SK-N-SH (cell line): ENCODE results near the gene TCF12. TPM values are rescaled to one million over a fixed set of nuclear protein-coding genes. Genes with fewer than 3 reads are reported as not detected.

Experiments
- CTCF ChIA-PET: fragments of 300-600, 350-600 bp; formaldehyde crosslinking; extraction: SDS; loops from one replicate; lab custom pipeline; 2021; lab: Yijun Ruan, JAX
- POLR2A ChIA-PET: fragments of 350-600 bp; sonication (Branson Sonifier 250); formaldehyde crosslinking; extraction: SDS; loops from one replicate; lab custom pipeline; 2020; ENCODE audit warnings: antibody characterized with exemption, inconsistent platforms; lab: Yijun Ruan, JAX
- DNase-seq: peaks from one replicate; pipeline ENCODE4 v3.0.0; 2012
- H2AFZ ChIP-seq: fragments of 200-600 bp; sonication (generic); 2 replicates; pipeline ENCODE4 v1.8.1; 2016; ENCODE audit warnings: antibody characterized with exemption, mild to moderate bottlenecking, low read depth
- H3F3A ChIP-seq: fragments of 200-600 bp; sonication (generic); replicated peaks from 2 replicates; pipeline ENCODE3; 2016; ENCODE audit warnings: antibody characterized with exemption, mild to moderate bottlenecking; ENCODE audit not compliant: insufficient read depth
- H3K27ac ChIP-seq, 2 experiments: fragments of 200-500 bp in 1 of 2; fragments of 200-600 bp in 1 of 2; sonication (Bioruptor generic) in 1 of 2; sonication (generic), shearing (Covaris generic) in 1 of 2; 2 replicates each; pipeline versions ENCODE4 v1.5.1 to v1.6.1; 2014 to 2016; ENCODE audit warnings: low read depth in 2 of 2, inconsistent platforms in 1 of 2, low read length in 1 of 2, mild to moderate bottlenecking in 1 of 2, mixed read lengths in 1 of 2
- H3K27me3 ChIP-seq: fragments of 200-600 bp; sonication (generic), shearing (Covaris generic); 2 replicates; pipeline ENCODE4 v1.6.1; 2016; ENCODE audit warnings: mixed run types; ENCODE audit not compliant: insufficient read depth
- H3K36me3 ChIP-seq, 2 experiments: fragments of 200-500 bp in 1 of 2; fragments of 200-600 bp in 1 of 2; sonication (Bioruptor generic) in 1 of 2; sonication (generic) in 1 of 2; replicated peaks in 1 of 2; 2 replicates each; pipeline versions ENCODE3 to v1.5.1; 2014 to 2016; ENCODE audit warnings: low read length in 1 of 2, mild to moderate bottlenecking in 1 of 2; ENCODE audit not compliant: insufficient read depth in 2 of 2, control insufficient read depth in 1 of 2
- H3K4me1 ChIP-seq, 2 experiments: fragments of 200-500 bp in 1 of 2; fragments of 200-600 bp in 1 of 2; sonication (Bioruptor generic) in 1 of 2; sonication (generic), shearing (Covaris generic) in 1 of 2; 2 replicates each; pipeline versions ENCODE4 v1.5.1 to v1.6.1; 2014 to 2016; ENCODE audit warnings: low read depth in 1 of 2, low read length in 1 of 2, mixed run types in 1 of 2; ENCODE audit not compliant: insufficient read depth in 2 of 2, control insufficient read depth in 1 of 2
- H3K4me2 ChIP-seq: fragments of 200-600 bp; sonication (generic), shearing (Covaris generic); 2 replicates; pipeline ENCODE4 v1.6.1; 2017; ENCODE audit warnings: mixed run types
- H3K4me3 ChIP-seq, 2 experiments: fragments of 200-500 bp in 1 of 2; fragments of 200-600 bp in 1 of 2; sonication (Bioruptor generic) in 1 of 2; sonication (generic), shearing (Covaris generic) in 1 of 2; 2 replicates each; pipeline versions ENCODE4 v1.5.1 to v1.8.1; 2014 to 2016; ENCODE audit warnings: low read depth in 2 of 2, inconsistent platforms in 1 of 2, low read length in 1 of 2, mild to moderate bottlenecking in 1 of 2, mixed read lengths in 1 of 2, moderate library complexity in 1 of 2
- H3K79me2 ChIP-seq: fragments of 200-600 bp; sonication (generic); 2 replicates; pipeline ENCODE4 v1.8.1; 2017; ENCODE audit warnings: mild to moderate bottlenecking; ENCODE audit not compliant: insufficient read depth
- H3K9ac ChIP-seq: fragments of 200-600 bp; sonication (generic); 2 replicates; pipeline ENCODE4 v1.6.1; 2017; ENCODE audit warnings: mixed run types
- H3K9me2 ChIP-seq: fragments of 200-600 bp; sonication (generic); 2 replicates; pipeline ENCODE4 v1.6.1; 2017; ENCODE audit warnings: mixed run types
- H3K9me3 ChIP-seq: fragments of 200-600 bp; sonication (generic); 2 replicates; pipeline ENCODE4 v1.6.1; 2017; ENCODE audit warnings: mixed run types, mild to moderate bottlenecking, moderate library complexity
- H4K20me1 ChIP-seq: fragments of 200-600 bp; sonication (generic); 2 replicates; pipeline ENCODE4 v1.6.1; 2017; ENCODE audit warnings: mild to moderate bottlenecking, mixed run types; ENCODE audit not compliant: insufficient read depth
- CHD2 ChIP-seq: fragments of 150-350 bp; IDR thresholded peaks from 2 replicates; pipeline ENCODE4 v1.6.1; 2018; ENCODE audit warnings: low read length; ENCODE audit not compliant: partially characterized antibody
- EZH2phosphoT487 ChIP-seq: fragments of 200-600 bp; sonication (generic); IDR thresholded peaks from 2 replicates; pipeline ENCODE4 v1.6.1; 2017; ENCODE audit warnings: low read depth, mixed run types, mild to moderate bottlenecking, antibody characterized with exemption, moderate library complexity, borderline replicate concordance
- GABPA ChIP-seq: IDR thresholded peaks from 2 replicates; pipeline ENCODE4 v1.4.0; 2012; ENCODE audit warnings: low read depth, mild to moderate bottlenecking
- IRF3 ChIP-seq: fragments of 150-350 bp; IDR thresholded peaks from 2 replicates; pipeline ENCODE4 v1.6.1; 2016; ENCODE audit warnings: mild to moderate bottlenecking, low read depth, low read length
- NRF1 ChIP-seq: IDR thresholded peaks from 2 replicates; pipeline ENCODE4 v1.6.1; 2012; ENCODE audit warnings: low read depth, mild to moderate bottlenecking, low read length
- REST ChIP-seq: IDR thresholded peaks from 2 replicates; pipeline ENCODE4 v1.6.1; 2012; ENCODE audit warnings: mild to moderate bottlenecking, low read depth, low read length, moderate library complexity
- ZBTB33 ChIP-seq: IDR thresholded peaks from 2 replicates; pipeline ENCODE4 v1.4.0; 2012; ENCODE audit warnings: low read depth, borderline replicate concordance
- WGBS: methylation state at CpG from one replicate; pipeline ENCODE4 v1.1.6; 2017; ENCODE audit warnings: low lambda C conversion rate; 5-methylcytosine and 5-hydroxymethylcytosine counted together
- polyA plus RNA-seq, 3 experiments: library from polyadenylated mRNA; depleted of rRNA; stranded (reverse); fragments of >200 nt; gene quantifications; 2 replicates each; pipeline ENCODE4 v1.2.3, GENCODE V29; 2012

TCF12 gene
- polyA plus RNA-seq, 1 of the 3 experiments (the other 2 are of a cell fraction) = 49.6 TPM

- no peak for TF ChIP-seq ZBTB33
- TF ChIP-seq, all 33 proteins: peak for 0
These were observed 379.8 kb downstream of the TCF12 start (continued) for GRCh38 chr15:57298204-57298603.

GRCh38 chr15:57298843-57299550 lies 380.6 kb downstream of the TCF12 start:
- Histone ChIP-seq H3K36me3 (peaks cover 0 to 1% of the 10 kb centered on the region in 2 experiments), H3K9me3 (no peaks in the 10 kb centered on the region), H3K27me3 (no peaks in the 10 kb centered on the region), H3K79me2 (no peaks in the 10 kb centered on the region), H4K20me1 (no peaks in the 10 kb centered on the region), H3K27ac (no peak overlapping the region), H2AFZ (no peak overlapping the region), H3K9me2 (no peaks in the 10 kb centered on the region), H3K4me1 (no peaks in the 10 kb centered on the region; a peak in 1 of 4 replicates), H3F3A (no peaks in the 10 kb centered on the region), H3K9ac (no peak overlapping the region), H3K4me3 (no peak overlapping the region), H3K4me2 (no peak overlapping the region)
- 97% methylated on average over 14 of the region's 14 CpGs for WGBS
- ChIA-PET CTCF (no interaction called here), POLR2A (no interaction called here)
- TF ChIP-seq REST (no peak), GABPA (no peak), IRF3 (no peak), NRF1 (no peak), CHD2 (no peak), EZH2phosphoT487 (no peak)
- no peak for DNase-seq
